Gastroesophageal sphincter (tissue), 4 donors: ENCODE data around the gene PDE1C. TPM values are rescaled to one million over a fixed set of nuclear protein-coding genes. Genes with fewer than 3 reads are reported as not detected.

Experiments
- ATAC-seq: fragments of 150-250 bp; one replicate; pipeline ENCODE4 v1.9.1; 2016; ENCODE audit warnings: mild to moderate bottlenecking, moderate library complexity
- H3K27ac ChIP-seq, 4 donors: fragments of 200-600 bp; sonication (generic) in 3 of 4; 1 replicate in 3 of 4; 2 replicates in 1 of 4; pipeline ENCODE4 v1.5.1; 2016 to 2019
- H3K27me3 ChIP-seq: fragments of 200-600 bp; sonication (generic); one replicate; pipeline ENCODE4 v1.5.1; 2019
- H3K36me3 ChIP-seq, 2 donors: fragments of 200-600 bp; sonication (generic); one replicate each; pipeline ENCODE4 v1.5.1; 2019; ENCODE audit warnings: control low read depth in 1 of 2
- H3K4me1 ChIP-seq, 3 donors: fragments of 200-600 bp; sonication (generic); 1 replicate in 2 of 3; 2 replicates in 1 of 3; pipeline ENCODE4 v1.5.1; 2016 to 2019; ENCODE audit warnings: control low read depth in 2 of 3
- H3K4me3 ChIP-seq, 2 donors: fragments of 200-600 bp; sonication (generic); one replicate each; pipeline ENCODE4 v1.5.1; 2019; ENCODE audit warnings: mild to moderate bottlenecking in 1 of 2, moderate library complexity in 1 of 2
- H3K9me3 ChIP-seq, 3 donors: fragments of 200-600 bp; sonication (generic); one replicate each; pipeline ENCODE4 v1.5.1; 2017 to 2019; ENCODE audit warnings: control low read depth in 2 of 3
- CTCF ChIP-seq, 4 experiments: fragments of 200-600 bp in 2 of 4; fragments of 450-650 bp in 2 of 4; sonication (generic) in 1 of 4; IDR thresholded peaks; one replicate each; pipeline ENCODE4 v1.5.1; 2017 to 2019; ENCODE audit warnings: antibody characterized with exemption in 4 of 4, mild to moderate bottlenecking in 2 of 4, moderate library complexity in 2 of 4
- EP300 ChIP-seq: sonication (generic); formaldehyde crosslinking; IDR thresholded peaks from one replicate; pipeline ENCODE4 v1.6.1; 2017; ENCODE audit warnings: antibody characterized with exemption, mild to moderate bottlenecking
- POLR2A ChIP-seq, 2 donors: fragments of 450-650 bp; IDR thresholded peaks; one replicate each; pipeline ENCODE4 v1.6.1; 2017; ENCODE audit warnings: antibody characterized with exemption in 2 of 2, mild to moderate bottlenecking in 2 of 2, moderate library complexity in 1 of 2
- POLR2AphosphoS5 ChIP-seq: sonication (generic); formaldehyde crosslinking; IDR thresholded peaks from one replicate; pipeline ENCODE4 v1.6.1; 2017; ENCODE audit warnings: antibody characterized with exemption
- WGBS, 2 donors: methylation state at CpG; one replicate each; pipeline ENCODE4 v1.1.5; 2018; ENCODE audit warnings: low coverage in 1 of 2; 5-methylcytosine and 5-hydroxymethylcytosine counted together
- total RNA-seq, 4 donors: library from RNA; depleted of rRNA; stranded (reverse); fragments of >200 nt; gene quantifications; one replicate each; pipeline ENCODE4 v1.1.0, GENCODE V29; 2016

The PDE1C gene
- total RNA-seq, 4 donors from 2014 or later, result 17.2 to 28.8 (median 21.7) TPM

- TF ChIP-seq CTCF (IDR thresholded peaks at IDR 0.05) (no peak), POLR2AphosphoS5 (no peak), EP300 (no peak), POLR2A (IDR thresholded peaks at IDR 0.05) (no peak)
- H3K27me3 ChIP-seq, result no peaks in the 10 kb centered on the region
- H3K9me3 ChIP-seq, result no peaks in the 10 kb centered on the region
- 9 to 13% methylated on average over 3 of the region's 3 CpGs for WGBS, 2 donors
- no peak overlapping the region for H3K27ac ChIP-seq
- no peak overlapping the region for H3K4me3 ChIP-seq
- H3K4me1 ChIP-seq, result peaks cover 0 to 21% (median 4%) of the 10 kb centered on the region in 3 donors
- no peak for ATAC-seq
- no peaks in the 10 kb centered on the region for H3K36me3 ChIP-seq
Observed at GRCh38 chr7:32048970-32049491, 21.2 kb downstream of the PDE1C start.

- no peaks in the 10 kb centered on the region for H3K36me3 ChIP-seq
- no peak overlapping the region for H3K4me3 ChIP-seq
- TF ChIP-seq POLR2AphosphoS5 (no peak), EP300 (no peak), POLR2A (IDR thresholded peaks at IDR 0.05) (no peak), CTCF (IDR thresholded peaks at IDR 0.05) (no peak)
- H3K9me3 ChIP-seq, result no peaks in the 10 kb centered on the region
- peaks cover 0 to 21% (median 4%) of the 10 kb centered on the region in 3 donors for H3K4me1 ChIP-seq
- ATAC-seq, result no peak
- H3K27me3 ChIP-seq, result no peaks in the 10 kb centered on the region
- H3K27ac ChIP-seq, result no peak overlapping the region
Observed at GRCh38 chr7:32047801-32048200, 22.4 kb downstream of the PDE1C start.

- Histone ChIP-seq H3K9me3 (no peaks in the 10 kb centered on the region), H3K4me3 (no peak overlapping the region), H3K27ac (no peak overlapping the region), H3K36me3 (no peaks in the 10 kb centered on the region), H3K4me1 (peaks cover 0 to 21% (median 4%) of the 10 kb centered on the region in 3 donors), H3K27me3 (no peaks in the 10 kb centered on the region)
- no peak for TF ChIP-seq POLR2A (IDR thresholded peaks at IDR 0.05)
- TF ChIP-seq CTCF (IDR thresholded peaks at IDR 0.05), result no peak
- TF ChIP-seq POLR2AphosphoS5, result no peak
- no peak for TF ChIP-seq EP300
- no peak for ATAC-seq
- WGBS, 2 donors, result 63 to 78% methylated on average over 3 of the region's 3 CpGs
Observed at GRCh38 chr7:32047075-32047474, 23.1 kb downstream of the PDE1C start.

GRCh38 chr7:32045228-32045627 lies 25.0 kb downstream of the PDE1C start:
- ATAC-seq, result no peak
- TF ChIP-seq POLR2A (IDR thresholded peaks at IDR 0.05), result no peak

GRCh38 chr7:32044739-32045138 lies 25.5 kb downstream of the PDE1C start:
- TF ChIP-seq POLR2AphosphoS5 (no peak), CTCF (IDR thresholded peaks at IDR 0.05) (no peak), EP300 (no peak), POLR2A (IDR thresholded peaks at IDR 0.05) (no peak)
- H3K4me3 ChIP-seq, result no peak overlapping the region
- H3K4me1 ChIP-seq, result peaks cover 0 to 36% (median 7%) of the 10 kb centered on the region in 3 donors
- no peaks in the 10 kb centered on the region for H3K9me3 ChIP-seq
- no peaks in the 10 kb centered on the region for H3K27me3 ChIP-seq
- 63 to 78% methylated on average over 2 to 3 of the region's 3 CpGs for WGBS, 2 donors
- no peak for ATAC-seq
- no peak overlapping the region for H3K27ac ChIP-seq
- no peaks in the 10 kb centered on the region for H3K36me3 ChIP-seq

More at GRCh38 chr7:32045228-32045627, 25.0 kb downstream of the PDE1C start:
- H3K36me3 ChIP-seq, result no peaks in the 10 kb centered on the region
- no peak overlapping the region for H3K27ac ChIP-seq
- no peaks in the 10 kb centered on the region for H3K27me3 ChIP-seq
- peaks cover 0 to 34% (median 7%) of the 10 kb centered on the region in 3 donors for H3K4me1 ChIP-seq
- no peak overlapping the region for H3K4me3 ChIP-seq
- no peaks in the 10 kb centered on the region for H3K9me3 ChIP-seq
